Activated CD4-positive, alpha-beta T cell treated with anti-CD3 and anti-CD28 coated beads, Interleukin-10, Interleukin-2, amounts not matched to agents 100 ng/mL and 50 ng/mL, durations not matched to agents 16 hours and 8 hours (primary cell): ENCODE results near the gene IL36RN.
"Not testable (repeated sequence)": the region's sequence is repeated elsewhere in the genome, so short reads cannot be mapped to it uniquely, and the experiment has no call there.

ENCODE experiments used
- DNase-seq: peaks from one replicate; pipeline ENCODE4 v3.0.0-alpha.2; 2020

The IL36RN gene

DNA sequence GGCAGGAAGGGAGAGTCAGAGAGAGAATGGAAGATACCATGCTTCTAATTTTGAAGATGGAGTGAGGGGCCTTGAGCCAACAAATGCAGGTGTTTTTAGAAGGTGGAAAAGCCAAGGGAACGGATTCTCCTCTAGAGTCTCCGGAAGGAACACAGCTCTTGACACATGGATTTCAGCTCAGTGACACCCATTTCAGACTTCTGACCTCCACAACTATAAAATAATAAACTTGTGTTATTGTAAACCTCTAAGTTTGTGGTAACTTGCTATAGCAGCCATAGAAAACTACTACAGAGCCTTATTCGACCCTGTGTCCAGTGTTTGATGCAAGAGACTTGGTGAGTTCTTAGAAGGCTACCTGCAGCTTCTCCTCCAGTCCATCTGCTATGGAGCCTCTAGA lies 16.6 kb downstream of the IL36RN start:
- no peak for DNase-seq

DNA sequence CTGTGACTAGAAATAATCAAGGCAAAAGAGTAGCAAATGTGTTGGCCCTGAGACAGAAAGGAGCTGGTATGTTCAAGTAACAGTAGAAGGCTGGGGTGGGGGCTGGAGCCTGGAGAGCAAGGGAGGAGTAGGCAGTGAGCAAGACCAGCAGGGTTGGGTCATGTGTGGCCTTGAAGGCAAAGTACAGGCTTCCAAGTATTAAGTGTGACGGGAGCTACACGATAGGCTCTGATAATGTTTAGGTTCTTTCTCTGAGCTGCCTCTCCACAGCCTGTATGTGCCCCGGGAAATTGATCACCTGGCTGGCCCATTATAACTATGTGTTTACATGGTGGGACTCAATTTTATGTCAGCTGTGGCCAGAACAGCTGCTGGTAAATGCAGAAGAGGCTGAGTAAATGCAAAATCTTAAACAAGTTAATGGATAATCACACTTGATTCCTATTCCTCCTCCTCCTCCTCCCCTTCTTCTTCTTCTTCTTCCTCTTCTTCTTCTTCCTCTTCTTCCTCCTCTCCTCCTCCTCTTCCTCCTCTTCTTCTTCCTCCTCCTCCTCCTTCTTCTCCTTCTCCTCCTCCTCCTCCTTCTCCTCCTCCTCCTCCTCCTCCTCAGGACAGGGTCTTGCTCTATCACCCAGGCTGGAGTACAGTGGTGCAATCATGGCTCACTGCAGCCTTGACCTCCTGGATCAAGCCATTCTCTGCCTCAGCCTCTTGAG lies 18.1 kb downstream of the IL36RN start:
- DNase-seq, result no peak

DNA sequence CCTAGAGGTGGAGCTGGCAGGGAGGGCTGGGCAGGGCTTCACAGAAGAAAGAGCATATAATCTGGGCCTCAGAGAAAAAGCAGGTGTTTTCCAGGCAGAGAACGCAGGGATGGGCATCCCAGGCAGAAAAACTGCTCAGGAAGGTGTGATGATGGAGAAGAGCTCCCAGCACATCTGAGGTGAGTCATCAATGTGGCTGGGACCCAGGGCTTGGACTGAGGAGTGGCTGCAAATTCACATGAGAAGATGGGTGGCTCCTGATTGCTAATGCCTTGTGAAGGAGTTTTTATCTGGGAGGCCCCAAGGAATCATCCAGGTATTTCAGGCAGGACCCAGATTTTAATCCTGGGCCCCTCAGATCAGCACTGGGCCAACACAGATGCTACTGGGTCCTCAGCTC lies 18.9 kb downstream of the IL36RN start:
- DNase-seq, result no peak

DNA sequence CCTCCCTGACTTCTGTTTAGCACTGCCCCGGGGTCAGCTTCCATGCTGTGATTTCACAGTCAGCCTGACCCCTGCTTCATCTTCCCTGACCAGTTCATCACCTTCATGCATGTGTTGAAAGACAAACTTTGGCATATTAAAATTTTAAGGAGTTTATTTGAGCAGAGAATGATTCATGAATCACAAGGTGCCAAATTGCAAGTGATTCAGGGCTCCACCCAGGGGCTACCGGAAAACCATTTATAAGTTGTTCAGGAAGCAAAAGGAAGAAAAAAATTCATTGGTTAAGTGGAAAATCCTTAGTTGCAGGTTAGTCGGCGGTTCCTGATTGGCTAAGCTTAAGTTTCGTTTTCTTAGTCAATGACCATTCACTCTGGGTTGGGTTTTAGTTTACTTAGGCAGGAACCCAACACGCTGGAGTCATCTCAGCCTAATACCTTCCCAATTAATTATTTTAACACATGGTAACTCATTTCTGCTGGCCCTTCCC lies 19.4 kb downstream of the IL36RN start:
- DNase-seq, result no peak

DNA sequence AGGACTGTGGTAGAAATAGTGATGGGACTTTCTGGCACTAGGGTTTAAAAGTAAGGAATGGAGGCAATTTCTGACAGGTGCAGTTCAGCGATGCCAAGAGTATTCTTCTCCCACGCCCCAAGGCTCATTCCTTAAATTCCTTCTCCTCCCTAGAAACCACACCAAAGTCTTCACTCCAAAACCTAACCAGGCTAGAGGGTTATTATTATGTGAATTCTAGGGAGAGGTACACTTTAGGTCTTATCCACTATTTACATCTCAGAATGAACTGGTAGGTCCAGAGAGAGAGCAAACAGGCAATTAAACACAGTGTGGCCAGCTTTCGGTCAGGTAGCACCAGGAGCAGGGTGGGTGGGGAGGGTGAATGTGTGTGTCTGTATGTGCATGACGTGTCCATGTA lies 20.1 kb downstream of the IL36RN start:
- no peak for DNase-seq

DNA sequence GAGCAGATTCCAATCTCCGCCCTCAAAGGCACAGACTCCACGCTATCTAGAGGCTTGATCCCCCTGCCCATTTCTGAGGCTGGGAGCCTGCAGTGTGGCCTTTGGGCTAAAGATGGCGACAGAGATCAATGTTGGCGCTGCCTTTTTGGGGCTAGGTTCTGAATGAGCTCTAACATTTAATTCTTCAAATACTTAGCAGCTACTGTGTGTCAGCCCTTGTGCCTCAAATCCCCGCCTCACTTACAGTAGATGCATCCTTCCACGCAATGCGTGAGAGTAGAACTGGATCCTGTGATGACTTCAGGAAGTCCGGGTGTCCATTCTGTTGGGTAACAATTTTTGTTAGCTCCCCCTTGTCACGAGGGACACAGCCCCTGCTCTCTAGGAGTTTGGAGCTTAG lies 21.1 kb downstream of the IL36RN start:
- peak; percentile 55 for DNase-seq

DNA sequence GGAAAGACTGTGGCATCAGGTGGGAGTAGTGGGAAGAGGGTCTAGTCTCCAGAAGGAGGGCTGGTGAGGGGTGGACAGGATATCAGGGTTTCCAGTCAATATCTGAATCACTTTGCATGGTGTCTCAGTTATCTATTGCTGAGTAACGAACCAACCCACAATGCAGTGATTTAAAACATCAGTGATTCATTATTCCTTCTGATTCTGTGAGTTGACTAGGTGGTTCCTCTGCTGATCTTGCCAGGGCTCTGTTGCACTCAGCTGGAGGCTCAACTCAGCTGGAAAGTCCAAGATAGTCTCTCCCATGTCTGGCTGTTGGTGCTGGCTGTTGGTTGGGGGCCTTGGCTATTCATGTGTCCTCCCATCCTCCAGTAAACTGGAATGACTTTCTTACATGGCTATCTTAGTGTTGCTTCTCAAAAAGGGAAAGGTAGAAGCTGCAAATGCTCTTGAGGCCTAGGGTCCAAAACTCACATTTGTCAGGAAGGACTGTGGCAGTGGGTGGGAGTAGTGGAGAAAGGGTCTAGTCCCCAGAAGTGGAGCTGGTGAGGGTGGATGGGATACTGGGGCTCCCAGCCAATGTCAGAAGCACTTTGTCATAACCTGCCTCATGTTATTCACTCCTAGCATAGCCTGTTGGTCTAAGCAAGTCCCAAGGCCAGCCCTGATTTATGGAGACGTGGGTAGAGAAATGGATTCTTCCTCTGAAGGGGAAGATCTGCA lies 22.7 kb downstream of the IL36RN start:
- DNase-seq, result no peak

DNA sequence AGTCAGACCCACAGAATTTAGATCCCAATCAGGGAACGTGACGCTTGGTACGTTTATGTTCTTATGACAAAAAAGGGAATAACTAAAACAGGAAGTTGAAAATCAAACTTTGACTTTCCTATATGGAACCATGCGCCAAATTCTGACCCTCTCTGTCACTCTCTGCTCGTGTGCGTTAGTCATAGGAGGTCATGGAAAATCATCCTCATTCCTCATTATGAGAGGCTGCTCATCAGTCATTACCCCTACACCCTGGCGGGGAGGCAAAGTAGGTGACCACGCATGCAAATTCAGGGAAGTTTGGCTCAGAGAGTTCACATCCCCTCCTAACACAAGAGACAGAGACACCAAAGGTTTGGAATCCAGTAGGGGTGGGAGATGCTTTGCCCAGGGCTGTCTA lies 24.3 kb downstream of the IL36RN start:
- DNase-seq, result no peak

DNA sequence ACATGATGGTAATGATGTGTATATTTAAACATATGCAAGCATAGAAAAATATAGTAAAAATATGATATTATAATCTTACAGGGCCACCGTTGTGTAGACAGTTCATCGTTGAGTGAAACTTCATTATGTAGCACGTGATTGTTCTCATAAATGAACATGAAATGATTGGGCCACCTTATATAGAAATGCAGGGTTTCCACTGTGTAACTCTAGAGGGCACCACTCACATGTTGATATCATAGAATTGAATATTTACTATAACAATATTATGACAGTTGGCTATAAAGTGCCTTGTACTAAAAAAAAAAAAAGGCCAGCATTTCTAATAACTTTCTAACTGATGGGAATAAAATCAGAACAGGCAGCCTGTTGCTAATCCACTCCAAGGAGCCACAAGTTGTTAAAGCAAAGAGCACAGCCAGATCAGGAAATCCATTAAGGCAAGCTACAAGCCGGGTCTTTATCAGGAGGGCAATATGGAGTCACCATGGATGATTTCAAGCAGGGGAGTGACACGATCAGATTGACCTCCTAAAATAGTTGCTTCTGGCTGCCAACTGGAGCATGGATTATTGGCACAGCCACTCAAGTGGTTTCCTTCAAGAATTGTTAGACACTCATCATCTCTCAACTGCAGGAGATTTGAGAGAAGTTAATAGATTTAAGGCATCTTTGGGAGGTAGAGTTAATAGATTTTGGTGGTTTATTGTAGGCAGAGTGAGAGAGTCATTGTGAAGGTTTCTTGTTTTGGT lies 25.4 kb downstream of the IL36RN start:
- peak; percentile 30 for DNase-seq

DNA sequence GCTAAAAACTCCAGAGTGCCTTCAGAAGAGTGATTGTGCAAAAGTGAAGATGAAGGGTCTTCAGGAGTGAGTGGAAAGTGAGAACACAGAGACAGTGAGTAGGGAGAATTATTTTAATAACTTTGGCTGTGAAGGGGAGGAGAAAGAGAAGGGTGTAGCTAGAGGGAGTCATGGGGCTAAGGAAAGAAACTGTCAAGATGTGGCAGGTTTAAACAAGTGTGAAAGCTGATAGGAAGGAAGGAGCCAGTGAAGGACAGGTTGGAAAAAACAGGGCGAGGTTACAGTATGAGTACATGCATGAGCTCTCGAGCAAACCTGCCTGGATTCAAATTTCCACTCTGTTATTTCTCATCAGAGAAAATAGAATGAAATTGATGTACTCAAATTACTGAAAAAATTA lies 26.5 kb downstream of the IL36RN start:
- no peak for DNase-seq

DNA sequence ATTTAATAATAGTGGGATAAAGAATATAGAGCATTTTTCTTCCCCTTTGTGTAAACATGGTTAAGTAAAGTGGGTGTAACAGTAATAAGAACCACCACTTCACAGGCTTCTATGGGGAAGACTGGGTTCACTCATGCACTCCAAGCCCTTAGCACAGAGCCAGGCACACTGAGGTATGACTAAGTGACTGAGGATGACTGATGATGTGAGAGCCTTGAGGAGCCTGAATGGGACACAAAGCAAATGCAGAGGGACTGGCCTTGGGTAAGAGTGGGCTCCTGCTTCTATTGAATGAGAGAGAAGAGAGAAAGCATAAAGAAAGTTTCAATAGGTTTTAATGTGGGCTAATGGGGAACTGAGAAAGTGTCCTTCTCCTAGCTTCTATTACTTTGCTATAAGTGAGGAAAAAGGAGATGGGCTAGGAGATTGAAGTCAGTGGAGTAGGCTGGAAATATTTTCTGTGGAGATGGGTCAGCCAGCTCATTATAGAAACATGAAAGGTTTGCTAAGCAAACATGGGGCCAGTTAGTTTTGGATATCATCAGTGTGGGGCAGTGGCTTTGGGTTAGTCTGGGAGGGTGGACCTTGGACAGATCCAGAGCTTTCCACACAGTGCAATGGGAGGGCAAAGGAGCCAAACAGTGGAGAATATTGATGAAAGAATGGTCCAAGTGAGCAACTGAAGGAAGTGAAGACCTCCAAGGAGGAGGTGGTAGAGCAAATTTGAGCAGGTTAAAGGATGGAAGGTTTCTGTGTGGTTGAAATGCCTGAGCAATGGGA lies 29.4 kb downstream of the IL36RN start:
- DNase-seq, result no peak

DNA sequence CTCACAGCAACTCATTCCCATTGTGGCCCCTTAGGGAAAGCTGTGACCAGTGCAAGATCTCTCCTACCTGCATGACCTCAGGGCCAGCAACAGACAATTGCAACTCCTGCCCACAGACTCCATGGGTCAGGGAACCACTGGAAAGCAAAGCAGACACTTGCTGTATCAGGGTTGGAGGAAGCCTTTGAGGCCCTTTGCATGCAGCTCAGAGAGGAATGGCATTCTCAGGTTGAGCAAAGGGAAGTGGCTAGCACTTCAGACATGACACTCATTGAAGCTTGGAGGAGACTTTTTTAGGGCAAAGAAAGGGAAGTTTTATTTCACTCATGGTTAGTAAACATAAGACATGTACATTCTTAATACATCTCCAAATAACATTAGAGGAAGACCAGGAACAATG lies 30.9 kb downstream of the IL36RN start:
- DNase-seq, result peak; percentile 69

DNA sequence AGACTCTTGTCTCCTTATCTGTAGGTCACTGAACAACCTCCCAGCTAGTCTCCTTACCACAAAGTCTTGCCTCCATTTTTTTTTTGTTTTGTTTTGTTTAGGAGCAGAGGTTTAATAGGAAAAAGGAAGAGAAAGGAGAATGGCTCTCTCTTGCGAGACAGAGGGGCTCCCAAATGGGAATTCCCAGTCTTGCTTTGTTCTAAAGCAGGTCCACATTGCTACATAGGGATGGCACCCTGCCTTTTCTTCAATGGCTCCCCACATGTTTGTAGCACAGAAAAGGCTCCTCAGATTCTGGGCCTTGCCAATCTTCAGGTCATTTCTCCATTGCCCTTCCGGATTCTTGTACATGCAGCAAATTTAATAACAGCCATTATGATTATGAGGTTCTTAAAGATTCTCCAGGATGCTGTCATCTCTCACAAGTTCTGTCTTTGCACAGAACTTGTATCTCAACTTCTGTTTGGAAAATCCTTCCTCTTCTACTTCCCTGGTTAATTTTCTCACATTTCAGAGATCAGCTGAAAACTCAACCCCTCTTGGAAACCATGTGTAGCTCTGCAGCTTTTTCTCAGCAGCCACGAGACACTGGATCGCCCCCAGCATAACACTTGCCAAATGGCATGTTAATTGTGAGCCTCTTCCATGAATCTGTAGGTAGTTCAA lies 32.4 kb downstream of the IL36RN start:
- no peak for DNase-seq

DNA sequence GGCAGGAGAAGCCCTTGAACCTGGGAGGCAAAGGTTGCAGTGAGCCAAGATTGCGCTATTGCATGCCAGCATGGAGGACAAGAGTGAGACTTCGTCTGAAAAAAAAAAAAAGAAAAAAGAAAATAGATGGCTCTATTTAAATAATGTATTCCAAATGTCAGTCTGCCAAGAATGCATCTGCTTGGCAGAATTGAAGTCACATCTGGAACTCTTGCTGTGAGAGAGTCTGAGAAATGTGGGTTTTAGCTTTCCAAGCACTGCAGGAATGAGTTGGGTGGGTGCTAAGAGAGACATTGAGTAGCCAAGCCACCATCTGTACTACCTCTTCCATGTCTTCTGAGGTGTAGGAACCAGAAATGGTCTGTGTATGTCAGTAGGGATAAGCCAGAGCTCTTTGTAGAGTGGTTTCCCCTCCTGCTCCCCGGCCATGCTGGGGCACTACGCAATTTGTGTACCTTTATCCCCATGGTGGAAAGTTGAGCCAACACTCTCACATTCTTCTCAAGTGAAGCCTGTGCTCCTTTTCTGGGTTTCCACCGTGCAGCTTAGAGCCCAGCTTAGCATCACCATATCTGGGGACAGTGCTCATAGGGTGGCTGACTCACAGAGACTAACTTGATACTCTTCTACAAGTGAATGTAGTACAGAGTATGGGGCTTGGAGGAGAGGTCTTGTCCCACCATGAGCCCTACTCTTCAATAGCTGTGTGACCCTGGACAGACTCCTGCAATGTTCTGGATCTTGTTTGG lies 34.0 kb downstream of the IL36RN start:
- DNase-seq, result no peak

DNA sequence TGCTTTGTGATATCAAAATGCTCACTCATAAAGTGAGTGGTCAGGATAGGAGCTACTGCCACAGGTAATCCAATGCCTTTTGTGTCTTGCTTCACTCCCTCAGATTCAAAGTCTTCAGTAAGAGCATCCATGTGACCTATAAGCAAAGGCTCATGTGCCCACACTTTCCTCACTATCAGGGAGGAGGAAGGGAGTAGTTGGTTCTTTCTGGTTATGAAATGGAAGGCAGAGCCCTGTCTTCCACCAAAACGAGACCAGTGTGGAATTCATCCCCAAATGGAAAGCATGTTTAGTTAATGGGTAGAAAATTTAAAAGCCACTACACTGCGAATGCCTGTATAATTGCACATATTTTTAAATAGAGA lies 34.6 kb downstream of the IL36RN start:
- no peak for DNase-seq

DNA sequence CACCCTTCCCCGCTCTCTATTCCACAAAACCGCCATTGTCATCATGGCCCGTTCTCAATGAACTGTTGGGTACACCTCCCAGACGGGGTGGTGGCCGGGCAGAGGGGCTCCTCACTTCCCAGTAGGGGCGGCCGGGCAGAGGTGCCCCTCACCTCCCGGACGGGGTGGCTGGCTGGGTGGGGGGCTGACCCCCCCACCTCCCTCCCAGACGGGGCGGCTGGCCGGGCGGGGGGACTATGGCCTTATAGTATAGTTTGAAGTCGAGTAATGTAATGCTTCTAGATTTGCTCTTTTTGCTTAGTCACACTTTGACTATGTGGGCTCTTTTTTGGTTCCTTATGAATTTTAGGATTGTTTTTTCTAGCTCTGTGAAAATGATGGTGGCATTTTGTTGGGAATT lies 37.3 kb downstream of the IL36RN start:
- DNase-seq, result not testable (repeated sequence)

DNA sequence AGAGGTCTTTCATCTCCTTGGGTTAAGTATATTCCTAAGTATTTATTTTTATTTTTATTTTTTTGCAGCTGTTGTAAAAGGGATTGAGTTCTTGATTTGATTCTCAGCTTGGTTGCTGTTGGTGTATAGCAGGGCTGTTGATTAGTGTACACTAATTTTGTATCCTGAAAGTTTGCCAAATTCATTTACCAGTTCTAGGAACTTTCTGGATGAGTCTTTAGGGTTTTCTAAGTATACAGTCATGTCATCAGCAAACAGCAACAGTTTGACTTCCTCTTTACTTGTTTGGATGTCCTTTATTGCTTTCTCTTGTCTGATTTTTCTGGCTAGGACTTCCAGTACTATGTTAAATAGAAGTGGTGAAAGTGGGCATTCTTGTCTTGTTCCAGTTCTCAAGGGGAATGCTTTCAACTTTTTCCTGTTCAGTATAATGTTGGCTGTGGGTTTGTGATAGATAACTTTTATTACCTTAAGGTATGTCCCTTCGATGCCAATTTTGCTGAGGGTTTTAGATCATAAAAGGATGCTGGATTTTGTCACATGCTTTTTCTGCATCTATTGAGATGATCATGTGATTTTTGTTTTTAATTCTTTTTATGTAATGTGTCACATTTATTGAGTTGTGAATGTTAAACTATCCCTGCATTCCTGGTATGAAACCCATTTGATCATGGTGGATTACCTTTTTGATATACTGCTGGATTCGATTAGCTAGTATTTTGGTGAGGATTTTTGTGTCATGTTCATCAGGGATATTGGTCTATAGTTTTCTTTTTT lies 38.0 kb downstream of the IL36RN start:
- peak; percentile 60 for DNase-seq

DNA sequence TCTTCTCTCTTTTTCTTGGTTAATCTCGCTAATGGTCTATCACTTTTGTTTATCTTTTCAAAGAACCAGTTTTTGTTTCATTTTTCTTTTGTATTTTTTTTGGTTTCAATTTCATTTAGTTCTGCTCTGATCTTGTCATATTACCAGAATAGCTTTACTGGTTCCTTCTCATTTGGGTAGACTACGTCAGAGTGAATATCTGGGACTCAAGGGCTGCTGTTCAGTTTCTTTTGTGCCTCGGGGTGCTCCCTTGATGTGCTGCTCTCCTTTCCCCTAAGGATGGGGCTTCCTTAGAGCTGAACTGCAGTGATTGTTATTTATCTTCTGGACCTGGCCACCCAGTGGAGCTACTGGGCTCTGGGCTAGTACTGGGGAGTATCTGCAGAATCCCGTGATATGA lies 39.0 kb downstream of the IL36RN start:
- peak; percentile 39 for DNase-seq

DNA sequence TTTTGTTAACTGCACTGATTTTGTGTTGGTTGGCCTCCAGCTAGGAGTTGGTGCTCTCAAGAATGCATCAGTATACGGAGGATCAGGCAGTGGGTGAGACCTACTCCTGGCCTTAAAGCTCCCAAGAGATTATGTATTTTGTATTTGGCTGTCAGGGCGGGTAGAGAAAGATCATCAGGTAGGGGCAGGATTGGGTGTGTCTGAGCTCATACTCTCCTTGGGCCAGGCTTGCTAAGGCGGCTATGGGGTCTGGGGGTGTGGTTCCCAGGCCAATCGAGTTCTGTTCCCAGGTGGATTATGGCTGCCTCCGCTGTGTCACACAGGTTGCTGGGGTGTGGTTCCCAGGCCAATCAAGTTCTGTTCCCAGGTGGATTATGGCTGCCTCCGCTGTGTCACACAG lies 39.5 kb downstream of the IL36RN start:
- DNase-seq, result no peak

DNA sequence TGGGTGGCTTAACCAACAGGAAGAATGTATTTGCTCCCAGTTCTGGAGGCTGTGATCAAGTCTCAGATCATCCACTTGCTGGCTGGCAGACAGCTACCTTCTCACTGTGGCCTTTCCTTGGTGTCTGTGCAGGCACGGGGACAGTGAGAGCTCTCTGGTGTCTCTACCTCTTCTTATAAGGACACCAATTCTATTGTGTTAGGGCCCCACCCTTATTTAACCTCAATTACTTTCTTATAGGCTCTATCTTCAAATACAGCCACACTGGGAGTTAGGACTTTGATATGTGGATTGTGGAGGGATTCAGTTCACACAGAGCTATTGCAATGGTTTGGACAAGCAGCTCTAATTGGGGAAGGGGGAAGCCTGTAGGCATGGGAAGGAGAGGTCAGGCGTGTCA lies 43.1 kb downstream of the IL36RN start:
- DNase-seq, result no peak

DNA sequence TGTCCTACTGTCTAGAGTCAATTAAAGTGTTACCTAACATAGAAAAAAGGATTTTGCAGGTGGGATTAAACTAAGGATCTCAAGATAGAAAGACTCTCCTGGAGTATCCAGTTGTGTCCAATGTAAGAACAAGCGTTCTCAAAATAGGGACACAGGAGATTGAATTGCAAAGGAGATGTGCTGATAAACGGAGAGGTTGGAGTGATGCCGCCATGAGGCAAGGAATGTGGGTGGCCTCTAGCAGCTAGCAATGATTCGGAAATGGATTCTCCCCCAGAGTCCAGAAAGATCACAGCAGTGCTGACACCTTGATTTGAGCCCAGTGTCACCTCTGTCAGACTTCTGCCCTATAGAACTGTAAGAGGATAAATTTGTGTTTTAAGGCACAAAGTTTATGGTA lies 44.3 kb downstream of the IL36RN start:
- no peak for DNase-seq
